ENCODE results near the gene CDKN2B-AS1.

CDKN2B-AS1 gene

DNA sequence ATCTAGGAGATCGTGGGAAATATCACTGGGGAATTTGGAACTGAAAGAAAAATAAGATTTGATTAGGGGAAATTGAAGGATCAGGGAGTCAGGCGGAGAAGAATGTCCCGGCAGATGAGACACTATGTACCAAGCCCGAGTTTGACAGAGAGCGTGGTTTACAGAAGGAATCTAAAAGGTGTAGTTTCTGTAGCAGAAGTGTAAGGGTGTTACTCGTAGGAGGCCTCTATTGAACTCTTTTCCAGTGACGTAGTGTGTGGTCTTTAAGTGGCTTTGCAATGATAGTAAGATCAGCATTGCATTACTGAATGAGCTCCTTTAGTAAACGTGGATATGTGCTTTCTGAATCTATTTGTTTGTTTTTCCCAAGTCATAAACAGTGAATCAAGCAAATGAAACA is 73.8 kb downstream of the CDKN2B-AS1 start:
- no peaks in the 10 kb centered on the region for H3K36me3 Mint-ChIP-seq (ENCODE audit: insufficient read depth)
- no peaks in the 10 kb centered on the region for H3K27me3 Mint-ChIP-seq
- DNase-seq = no peak
- no peak for ATAC-seq (replicated peaks)
- no peak overlapping the region for H3K4me3 Mint-ChIP-seq
- no peak overlapping the region for H3K27ac Mint-ChIP-seq
- H3K4me1 Mint-ChIP-seq (ENCODE audit: low read depth in 2 of 2) = peaks cover 2 to 7% of the 10 kb centered on the region in 2 donors
- no peaks in the 10 kb centered on the region for H3K9me3 Mint-ChIP-seq

DNA sequence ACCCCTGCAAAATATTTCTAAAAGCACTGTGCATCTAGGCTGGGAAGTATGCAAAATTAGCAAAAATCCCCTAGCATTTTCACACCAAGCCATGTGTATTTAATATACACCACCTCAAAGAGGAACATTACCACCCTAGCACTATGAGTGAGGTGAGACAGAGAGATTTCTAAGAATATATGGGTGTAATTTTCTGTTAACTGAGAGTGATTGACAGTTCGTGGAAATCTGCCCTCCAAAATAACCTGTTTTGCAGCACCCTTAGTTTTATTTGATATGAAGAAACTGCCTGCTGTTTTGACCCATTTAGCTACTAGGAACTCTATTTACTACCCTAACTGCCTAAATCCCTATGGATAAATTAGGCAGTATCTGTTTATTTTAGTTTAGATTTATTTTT is 78.8 kb downstream of the CDKN2B-AS1 start:
- ATAC-seq (replicated peaks) = no peak
- DNase-seq = no peak
- Mint-ChIP-seq H3K4me3 (no peak overlapping the region), H3K36me3 (ENCODE audit: insufficient read depth) (no peaks in the 10 kb centered on the region), H3K27ac (no peak overlapping the region), H3K9me3 (no peaks in the 10 kb centered on the region), H3K4me1 (ENCODE audit: low read depth in 2 of 2) (peaks cover 2 to 9% of the 10 kb centered on the region in 2 donors), H3K27me3 (no peaks in the 10 kb centered on the region)

DNA sequence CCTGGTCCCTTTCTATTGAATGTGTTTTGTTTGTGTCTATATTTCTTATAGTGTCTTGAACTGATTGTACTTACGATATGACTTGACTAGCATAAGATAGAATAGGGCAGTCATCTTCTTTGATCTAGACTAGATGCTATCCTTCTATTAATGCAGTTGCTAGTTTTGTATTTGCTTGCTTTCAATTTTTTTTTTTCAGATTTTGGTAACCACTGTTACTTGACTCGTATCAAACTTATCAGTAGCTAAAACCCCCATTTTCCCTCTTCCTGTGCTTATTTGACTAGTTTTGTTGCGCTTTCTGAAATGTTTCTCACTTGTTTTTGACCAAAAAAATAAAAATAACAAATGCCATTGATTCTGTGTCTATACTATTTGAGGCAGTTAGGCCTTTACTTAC is 83.5 kb downstream of the CDKN2B-AS1 start:
- ATAC-seq (replicated peaks) (no peak), DNase-seq (no peak)
- Mint-ChIP-seq H3K36me3 (ENCODE audit: insufficient read depth) (no peaks in the 10 kb centered on the region), H3K4me1 (ENCODE audit: low read depth in 2 of 2) (peaks cover 9 to 16% of the 10 kb centered on the region in 2 donors), H3K9me3 (no peaks in the 10 kb centered on the region), H3K4me3 (no peak overlapping the region), H3K27me3 (peaks cover 0 to 2% of the 10 kb centered on the region in 2 donors), H3K27ac (no peak overlapping the region)

DNA sequence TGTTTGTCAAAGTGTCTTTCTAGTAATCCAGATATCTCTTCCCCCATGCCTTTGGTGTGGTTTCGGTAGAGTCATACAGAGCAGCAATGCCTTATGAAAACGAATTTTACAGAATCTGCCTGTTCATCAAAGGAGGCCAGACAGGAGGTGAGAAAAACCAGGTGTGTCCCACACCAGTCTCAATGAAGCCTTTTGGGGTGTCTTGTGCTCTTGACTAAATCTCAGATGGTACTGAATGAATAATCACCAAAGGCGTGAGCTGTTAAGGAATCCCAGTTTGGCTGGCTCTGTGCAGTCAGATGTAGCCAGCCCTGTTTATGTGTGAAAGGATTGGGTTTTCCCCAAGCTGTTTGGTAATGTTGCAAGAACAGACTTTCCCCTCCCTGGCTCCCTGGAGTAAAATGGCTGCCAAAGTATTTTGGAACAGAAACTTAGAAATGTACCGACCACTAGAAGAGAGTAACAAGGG is 85.3 kb downstream of the CDKN2B-AS1 start:
- Mint-ChIP-seq H3K27ac (no peak overlapping the region), H3K27me3 (peaks cover 0 to 7% of the 10 kb centered on the region in 2 donors), H3K9me3 (no peaks in the 10 kb centered on the region), H3K4me3 (no peak overlapping the region), H3K36me3 (ENCODE audit: insufficient read depth) (no peaks in the 10 kb centered on the region), H3K4me1 (ENCODE audit: low read depth in 2 of 2) (peaks cover 7 to 10% of the 10 kb centered on the region in 2 donors)
- peak; percentile 66 for ATAC-seq (replicated peaks)
- DNase-seq = no peak

DNA sequence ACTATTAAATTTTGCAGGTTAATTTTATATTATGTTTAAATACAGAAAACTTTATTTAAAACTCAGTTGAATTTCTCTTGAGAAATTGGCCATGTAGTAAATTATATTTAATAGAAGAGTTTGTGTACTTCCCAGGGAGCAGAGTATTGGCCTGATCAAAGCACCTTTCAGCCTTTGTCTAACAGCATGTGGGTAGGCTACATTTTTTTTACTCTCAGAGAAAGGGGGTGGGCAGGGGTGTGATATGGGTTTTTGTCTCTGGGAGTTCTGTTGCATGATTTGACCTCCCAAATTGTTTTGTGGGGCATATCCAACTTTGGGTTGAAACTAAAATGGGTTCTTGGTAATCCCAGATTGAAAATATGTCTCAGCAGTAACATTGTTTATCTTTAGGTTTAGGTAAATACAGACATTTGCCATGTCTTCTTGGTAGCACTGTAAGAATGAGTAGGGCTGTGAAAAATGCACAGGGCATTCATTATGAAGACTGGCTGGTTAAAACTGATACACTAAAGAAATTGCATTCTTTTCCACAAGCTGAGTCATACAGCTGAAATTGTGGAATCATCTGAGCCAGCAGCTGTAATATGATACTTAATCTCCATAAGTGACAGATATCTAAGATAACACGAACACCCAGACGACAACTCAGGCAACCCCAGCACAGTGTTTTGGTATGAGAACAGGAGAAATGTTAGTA is 89.9 kb downstream of the CDKN2B-AS1 start:
- H3K36me3 Mint-ChIP-seq (ENCODE audit: insufficient read depth) = no peaks in the 10 kb centered on the region
- peaks cover 0 to 7% of the 10 kb centered on the region in 2 donors for H3K27me3 Mint-ChIP-seq
- DNase-seq (no peak), ATAC-seq (replicated peaks) (no peak)
- H3K27ac Mint-ChIP-seq = no peak overlapping the region
- peaks cover 7 to 10% of the 10 kb centered on the region in 2 donors for H3K4me1 Mint-ChIP-seq (ENCODE audit: low read depth in 2 of 2)
- H3K9me3 Mint-ChIP-seq = no peaks in the 10 kb centered on the region
- no peak overlapping the region for H3K4me3 Mint-ChIP-seq

DNA sequence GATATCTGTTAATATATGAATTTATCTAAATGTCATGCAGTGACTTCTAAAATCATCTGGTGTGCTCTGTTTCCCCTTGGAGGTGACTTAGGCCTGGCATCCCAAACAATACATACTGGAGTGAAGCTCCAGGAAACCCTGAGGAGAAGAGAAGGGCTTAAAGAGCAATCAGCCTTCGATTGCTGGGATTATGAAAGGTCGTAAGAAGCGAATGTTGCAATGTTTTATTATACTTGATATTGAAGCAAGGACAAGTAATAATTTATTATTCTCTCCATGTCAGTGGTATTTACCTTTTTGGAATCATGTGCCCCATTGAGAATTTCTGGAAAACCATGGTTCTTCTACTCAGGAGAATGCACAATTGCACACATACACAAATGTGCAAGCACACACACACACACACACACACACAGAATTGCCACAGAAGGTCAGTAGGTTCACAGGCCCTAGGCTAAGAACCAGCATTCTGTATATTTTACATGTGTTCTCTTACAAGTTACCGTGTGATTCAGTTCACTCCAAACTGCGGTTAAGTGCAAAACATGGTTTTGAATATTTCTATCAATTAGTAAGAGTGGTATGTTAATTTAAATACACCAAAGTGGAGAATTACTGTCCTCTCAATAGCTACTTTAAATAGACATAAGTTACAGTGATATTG is 93.6 kb downstream of the CDKN2B-AS1 start:
- Mint-ChIP-seq H3K27ac (no peak overlapping the region), H3K4me3 (no peak overlapping the region), H3K4me1 (ENCODE audit: low read depth in 2 of 2) (peaks cover 0 to 2% of the 10 kb centered on the region in 2 donors), H3K9me3 (no peaks in the 10 kb centered on the region), H3K36me3 (ENCODE audit: insufficient read depth) (no peaks in the 10 kb centered on the region), H3K27me3 (peaks cover 0 to 4% of the 10 kb centered on the region in 2 donors)
- DNase-seq (no peak), ATAC-seq (replicated peaks) (no peak)

DNA sequence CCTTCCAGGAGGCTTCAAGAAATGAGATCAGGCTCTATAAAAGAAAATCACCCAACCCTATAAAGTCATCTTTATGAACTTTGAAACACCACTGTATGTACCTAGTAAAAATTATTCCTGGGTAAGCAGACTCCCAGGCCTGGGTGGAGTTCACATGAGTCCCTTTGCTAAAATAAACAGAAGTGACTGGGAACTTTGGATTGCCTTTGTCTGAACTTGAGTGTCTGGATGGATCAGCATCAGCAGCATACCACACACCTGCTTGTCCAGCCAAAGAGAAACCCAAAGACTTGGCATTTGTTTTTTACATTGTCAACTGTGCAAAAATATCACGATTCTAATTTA is 94.1 kb downstream of the CDKN2B-AS1 start:
- no peaks in the 10 kb centered on the region for H3K27me3 Mint-ChIP-seq
- peaks cover 0 to 2% of the 10 kb centered on the region in 2 donors for H3K4me1 Mint-ChIP-seq (ENCODE audit: low read depth in 2 of 2)
- H3K4me3 Mint-ChIP-seq = no peak overlapping the region
- DNase-seq (no peak), ATAC-seq (replicated peaks) (no peak)
- no peaks in the 10 kb centered on the region for H3K9me3 Mint-ChIP-seq
- H3K27ac Mint-ChIP-seq = no peak overlapping the region
- no peaks in the 10 kb centered on the region for H3K36me3 Mint-ChIP-seq (ENCODE audit: insufficient read depth)

DNA sequence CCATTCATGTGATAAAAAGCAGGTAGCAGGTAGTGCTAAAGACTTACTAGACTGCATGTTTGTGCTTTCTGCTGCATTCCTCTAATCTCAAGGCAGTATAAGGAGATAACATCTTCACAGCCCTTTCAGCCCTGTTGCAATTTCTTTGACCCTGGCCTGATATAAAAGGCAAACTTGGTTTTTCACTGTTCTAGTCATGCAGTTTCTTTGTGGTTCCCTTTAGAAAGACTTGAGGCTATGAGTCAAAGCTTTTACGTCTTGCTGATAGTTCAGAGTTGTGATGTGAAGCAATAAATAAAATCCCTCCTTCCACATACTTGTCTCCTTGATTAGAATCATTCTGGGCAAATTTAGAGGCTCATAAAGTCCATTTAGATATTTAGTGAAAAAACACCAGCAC is 103.1 kb downstream of the CDKN2B-AS1 start:
- DNase-seq (no peak), ATAC-seq (replicated peaks) (no peak)
- Mint-ChIP-seq H3K36me3 (ENCODE audit: insufficient read depth) (no peaks in the 10 kb centered on the region), H3K9me3 (no peaks in the 10 kb centered on the region), H3K27me3 (no peaks in the 10 kb centered on the region), H3K4me1 (ENCODE audit: low read depth in 2 of 2) (peaks cover 2 to 4% of the 10 kb centered on the region in 2 donors), H3K27ac (no peak overlapping the region), H3K4me3 (no peak overlapping the region)

DNA sequence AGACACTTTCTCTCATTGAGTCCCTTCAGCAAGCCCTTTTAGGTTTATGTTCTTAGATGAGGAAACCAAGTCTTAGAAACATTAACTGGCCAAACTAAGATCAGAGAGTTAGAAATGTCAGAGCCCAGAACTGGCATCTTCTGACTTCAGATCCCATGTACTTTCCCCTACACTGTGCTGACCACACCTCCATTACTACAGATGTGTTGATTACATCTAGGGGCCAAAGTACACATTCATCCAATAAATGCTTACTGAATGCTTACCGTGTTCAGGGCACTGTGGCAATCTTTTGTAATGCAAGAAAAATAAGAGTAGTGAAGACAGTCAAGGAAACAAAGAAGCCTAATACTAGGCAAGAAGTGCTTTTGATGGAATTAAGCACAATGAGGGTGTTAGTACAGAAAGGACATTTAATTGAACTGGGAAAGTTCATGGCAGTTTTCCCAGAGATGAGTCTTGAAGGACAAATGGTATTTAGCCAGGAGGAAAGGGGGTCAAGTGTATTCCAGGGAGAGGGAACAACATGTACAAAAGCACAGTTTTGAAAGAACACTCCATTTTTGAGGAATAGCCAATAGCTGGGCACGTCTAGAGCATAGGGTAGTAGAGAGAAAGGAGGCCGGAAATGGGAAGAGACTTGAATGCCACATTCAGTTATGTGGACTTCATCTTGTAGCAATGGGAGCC is 104.2 kb downstream of the CDKN2B-AS1 start:
- ATAC-seq (replicated peaks) = no peak
- no peak for DNase-seq
- Mint-ChIP-seq H3K9me3 (no peaks in the 10 kb centered on the region), H3K27ac (no peak overlapping the region), H3K36me3 (ENCODE audit: insufficient read depth) (no peaks in the 10 kb centered on the region), H3K4me3 (no peak overlapping the region), H3K27me3 (no peaks in the 10 kb centered on the region), H3K4me1 (ENCODE audit: low read depth in 2 of 2) (peaks cover 0 to 4% of the 10 kb centered on the region in 2 donors)

DNA sequence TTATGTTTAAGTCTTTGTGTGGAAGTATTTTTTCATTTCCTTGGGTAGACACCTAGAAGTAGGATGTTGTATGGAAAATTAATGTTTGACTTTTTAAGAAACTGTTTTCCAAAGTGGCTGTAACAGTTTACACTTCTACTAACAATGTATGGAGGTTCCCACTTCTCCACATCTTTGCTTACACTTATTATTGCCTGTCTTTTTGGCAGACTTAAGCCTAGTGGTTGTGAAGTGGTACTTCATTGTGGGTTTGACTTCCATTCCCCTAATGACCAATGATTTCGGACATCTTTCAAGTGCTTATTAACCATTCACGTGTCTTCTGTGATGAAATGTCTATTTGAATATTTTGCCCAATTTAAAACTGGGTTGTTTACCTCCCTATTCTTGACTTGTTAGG is 106.0 kb downstream of the CDKN2B-AS1 start:
- peaks cover 7 to 8% of the 10 kb centered on the region in 2 donors for H3K4me1 Mint-ChIP-seq (ENCODE audit: low read depth in 2 of 2)
- H3K4me3 Mint-ChIP-seq = no peak overlapping the region
- H3K27ac Mint-ChIP-seq = no peak overlapping the region
- H3K9me3 Mint-ChIP-seq = no peaks in the 10 kb centered on the region
- DNase-seq = no peak
- no peaks in the 10 kb centered on the region for H3K27me3 Mint-ChIP-seq
- ATAC-seq (replicated peaks) = no peak
- H3K36me3 Mint-ChIP-seq (ENCODE audit: insufficient read depth) = no peaks in the 10 kb centered on the region

DNA sequence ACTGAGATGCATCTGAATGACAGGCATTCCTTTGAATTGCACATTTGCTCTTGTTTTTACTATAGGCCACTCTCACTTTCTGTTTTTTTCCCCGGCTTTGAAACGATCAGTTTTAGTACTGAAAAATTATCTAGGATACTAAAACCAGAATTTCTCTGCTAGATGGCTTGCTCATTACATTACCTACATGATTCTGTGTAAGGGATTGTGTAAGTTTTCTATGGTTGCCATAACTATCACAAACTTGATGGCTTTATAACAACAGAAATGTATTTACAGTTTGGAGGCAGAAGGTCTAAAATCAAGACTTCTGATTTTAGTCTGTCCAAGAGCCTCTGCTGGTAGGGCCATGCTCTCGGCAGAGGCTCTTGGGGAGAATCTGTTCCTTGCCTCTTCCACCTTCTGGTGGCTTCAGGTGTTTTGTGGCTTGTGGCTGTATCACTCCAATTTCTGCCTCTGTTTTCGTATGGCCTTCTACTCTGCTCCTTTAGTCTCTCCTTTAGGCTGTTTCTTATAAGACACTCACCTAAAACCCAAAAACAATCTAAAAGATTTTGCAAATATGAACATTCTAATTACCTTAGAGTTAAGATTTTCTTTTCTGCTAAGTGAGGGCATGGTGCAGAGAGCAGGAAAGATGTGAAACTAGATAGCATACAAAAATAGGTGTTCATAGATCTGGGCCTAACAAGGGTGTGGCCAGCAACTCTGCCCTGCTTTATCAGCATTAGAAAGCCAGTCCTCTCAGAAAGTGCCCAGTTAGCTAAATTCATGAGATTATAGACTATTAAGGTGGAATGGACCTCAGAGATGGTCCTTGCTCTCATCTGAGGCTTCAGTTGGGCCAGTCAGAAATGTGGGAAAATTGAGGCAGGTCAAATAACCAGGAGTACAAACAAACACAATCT is 107.8 kb downstream of the CDKN2B-AS1 start:
- ATAC-seq (replicated peaks) (peak; percentile 16), DNase-seq (no peak)
- peaks cover 7 to 8% of the 10 kb centered on the region in 2 donors for H3K4me1 Mint-ChIP-seq (ENCODE audit: low read depth in 2 of 2)
- H3K27ac Mint-ChIP-seq = peak overlapping the region in 1 of 2 donors; percentile 36
- H3K4me3 Mint-ChIP-seq = no peak overlapping the region
- no peaks in the 10 kb centered on the region for H3K36me3 Mint-ChIP-seq (ENCODE audit: insufficient read depth)
- H3K9me3 Mint-ChIP-seq = no peaks in the 10 kb centered on the region
- peaks cover 0 to 8% of the 10 kb centered on the region in 2 donors for H3K27me3 Mint-ChIP-seq

DNA sequence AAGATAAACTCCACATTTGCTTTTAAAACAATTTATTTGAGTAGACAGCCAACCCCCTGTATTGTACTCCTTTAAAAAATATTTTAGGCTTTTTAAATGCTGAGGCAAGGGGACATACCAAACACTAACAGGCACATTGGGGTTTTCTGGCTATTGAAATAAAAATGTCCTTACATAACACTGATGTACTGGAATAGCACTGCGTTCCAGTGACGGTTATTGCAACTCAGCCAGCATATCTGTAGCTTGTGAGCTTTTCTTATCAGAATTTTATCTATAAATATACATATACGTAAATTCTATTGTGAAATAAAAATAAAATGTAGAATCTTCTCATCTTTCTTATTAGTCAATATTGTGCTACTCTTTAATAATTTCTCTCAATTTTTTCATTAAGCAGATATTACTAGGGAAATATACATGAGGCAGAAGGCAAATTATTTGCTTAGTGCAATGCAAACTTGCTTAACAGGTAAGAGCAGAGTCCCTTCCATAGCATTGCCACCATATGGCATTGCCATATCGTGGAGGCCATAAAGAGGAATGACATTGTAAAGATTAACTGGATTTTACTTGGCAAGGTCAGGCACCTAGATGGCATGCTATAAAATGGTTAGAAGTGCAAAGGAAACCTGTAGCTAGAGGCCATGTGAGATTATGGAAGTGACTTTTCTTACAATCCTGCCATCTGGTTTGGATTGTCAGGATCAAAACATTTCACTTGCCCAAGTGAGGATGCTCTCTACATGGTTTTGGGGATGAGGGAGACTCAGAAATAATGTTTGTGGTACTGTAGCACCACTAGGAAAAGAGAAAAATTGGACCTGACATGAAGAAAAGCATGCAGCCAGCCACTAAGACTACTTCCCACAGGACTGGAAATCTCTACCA is 109.3 kb downstream of the CDKN2B-AS1 start:
- Mint-ChIP-seq H3K27ac (no peak overlapping the region), H3K36me3 (ENCODE audit: insufficient read depth) (no peaks in the 10 kb centered on the region), H3K4me1 (ENCODE audit: low read depth in 2 of 2) (peaks cover 7 to 8% of the 10 kb centered on the region in 2 donors), H3K27me3 (peaks cover 0 to 12% of the 10 kb centered on the region in 2 donors), H3K9me3 (no peaks in the 10 kb centered on the region), H3K4me3 (no peak overlapping the region)
- DNase-seq (no peak), ATAC-seq (replicated peaks) (no peak)
